GM12892 (cell line): Measurements from ENCODE around the gene FTO.

Source experiments
- POLR2A ChIP-seq: IDR thresholded peaks from 2 replicates; pipeline ENCODE4 v1.6.1; 2011; ENCODE audit warnings: low read depth, low read length, control low read depth
- POLR2AphosphoS5 ChIP-seq: IDR thresholded peaks from 2 replicates; pipeline ENCODE4 v1.6.1; 2011; ENCODE audit warnings: low read depth, low read length, control low read depth
- TAF1 ChIP-seq: IDR thresholded peaks from 2 replicates; pipeline ENCODE4 v1.6.1; 2011; ENCODE audit warnings: low read depth, mild to moderate bottlenecking, control low read depth, low read length, borderline replicate concordance

GRCh38 chr16:53914736-53915135 lies 210.8 kb downstream of the FTO start:
- TF ChIP-seq POLR2AphosphoS5, result no peak
- no peak for TF ChIP-seq POLR2A
- no peak for TF ChIP-seq TAF1
